NCI-H2196 (cell line): ENCODE results near the gene ERBB3.
"Not testable (repeated sequence)": the region's sequence is repeated elsewhere in the genome, so short reads cannot be mapped to it uniquely, and the experiment has no call there.

Experiments used
- DNase-seq: peaks from one replicate; lab custom pipeline; 2025; ENCODE audit not compliant: unreplicated experiment; lab: John Stamatoyannopoulos, UW

Gene ERBB3

GRCh38 chr12:56079723-56080555 is at the start of gene ERBB3:
ERBB3 (plus strand) TSS chr12:56080165; CDS start chr12:56080301, 136 bp downstream.
- peak; percentile 67 for DNase-seq

GRCh38 chr12:56031987-56032386 is 48.0 kb upstream of the ERBB3 start:
- no peak for DNase-seq

GRCh38 chr12:56034586-56035332 is 45.2 kb upstream of the ERBB3 start:
- DNase-seq, result no peak

- DNase-seq, result no peak
Measured at GRCh38 chr12:56037161-56037560, 42.8 kb upstream of the ERBB3 start.

- DNase-seq, result no peak
Measured at GRCh38 chr12:56038022-56038655, 41.8 kb upstream of the ERBB3 start.

- DNase-seq, result no peak
Measured at GRCh38 chr12:56040151-56040550, 39.8 kb upstream of the ERBB3 start.

GRCh38 chr12:56040963-56041551 is 38.9 kb upstream of the ERBB3 start:
- no peak for DNase-seq

GRCh38 chr12:56041552-56042429 is 38.2 kb upstream of the ERBB3 start, which contains the start of gene RPS26:
RPS26 (plus strand) TSS chr12:56041918; CDS start chr12:56042167, 249 bp downstream.
- peak; percentile 99 for DNase-seq

- DNase-seq, result not testable (repeated sequence)
Measured at GRCh38 chr12:56042430-56042813, 37.5 kb upstream of the ERBB3 start.

- no peak for DNase-seq
Measured at GRCh38 chr12:56042843-56043242, 37.1 kb upstream of the ERBB3 start.

- no peak for DNase-seq
Measured at GRCh38 chr12:56046027-56046780, 33.8 kb upstream of the ERBB3 start.

- no peak for DNase-seq
Measured at GRCh38 chr12:56053407-56053893, 26.5 kb upstream of the ERBB3 start.

GRCh38 chr12:56059964-56060363 is 20.0 kb upstream of the ERBB3 start:
- DNase-seq, result not testable (repeated sequence)

GRCh38 chr12:56061982-56062381 is 18.0 kb upstream of the ERBB3 start:
- no peak for DNase-seq

GRCh38 chr12:56062996-56063395 is 17.0 kb upstream of the ERBB3 start:
- DNase-seq, result no peak

- DNase-seq, result no peak
Measured at GRCh38 chr12:56071648-56072047, 8.3 kb upstream of the ERBB3 start.

GRCh38 chr12:56074396-56074795 is 5.6 kb upstream of the ERBB3 start:
- no peak for DNase-seq

GRCh38 chr12:56077966-56078365 is 2.0 kb upstream of the ERBB3 start:
- not testable (repeated sequence) for DNase-seq

- no peak for DNase-seq
Measured at GRCh38 chr12:56078427-56078826, 1.5 kb upstream of the ERBB3 start.
